Keratinocyte (primary cell): Measurements from ENCODE around the gene SF3A1.

Source experiments
- EZH2 ChIP-seq: IDR thresholded peaks from one replicate; pipeline ENCODE4 v1.6.1; 2012; ENCODE audit warnings: inconsistent platforms, mild to moderate bottlenecking, low read length, moderate library complexity
- TF ChIP-seq, protein P1 (sequence below), 3 experiments: IDR thresholded peaks in 1 of 3; conservative IDR thresholded peaks in 1 of 3; optimal IDR thresholded peaks in 1 of 3; 2 replicates in 2 of 3; 3 replicates in 1 of 3; pipeline versions ENCODE3 to v1.5.1; 2011; ENCODE audit warnings: low read length in 3 of 3, mild to moderate bottlenecking in 3 of 3, moderate library complexity in 2 of 3, control low read depth in 1 of 3, inconsistent platforms in 1 of 3; ENCODE audit not compliant: insufficient read depth in 2 of 3; ENCODE audit errors: extremely low read depth in 1 of 3

DNA sequence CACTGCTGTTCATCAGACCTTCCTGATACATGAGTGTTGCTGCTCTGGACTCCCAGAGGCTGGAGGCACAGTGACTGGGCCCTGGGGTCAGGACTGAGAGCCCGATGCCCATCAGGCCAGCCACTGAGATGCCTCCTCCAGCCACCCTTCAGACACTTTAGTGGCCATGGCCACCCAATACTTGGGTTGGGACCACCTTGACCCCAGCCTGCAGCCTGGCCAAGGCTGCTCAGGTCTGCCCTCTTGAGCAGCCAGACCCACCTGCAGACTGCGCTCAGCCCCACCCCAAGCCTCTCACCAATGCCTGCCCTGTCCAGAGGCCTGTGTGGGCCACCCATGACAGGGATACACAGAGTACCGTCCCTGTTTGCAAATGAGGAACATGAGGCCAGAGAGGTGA is 26.4 kb upstream of the SF3A1 start:
- TF ChIP-seq, protein P1, sequence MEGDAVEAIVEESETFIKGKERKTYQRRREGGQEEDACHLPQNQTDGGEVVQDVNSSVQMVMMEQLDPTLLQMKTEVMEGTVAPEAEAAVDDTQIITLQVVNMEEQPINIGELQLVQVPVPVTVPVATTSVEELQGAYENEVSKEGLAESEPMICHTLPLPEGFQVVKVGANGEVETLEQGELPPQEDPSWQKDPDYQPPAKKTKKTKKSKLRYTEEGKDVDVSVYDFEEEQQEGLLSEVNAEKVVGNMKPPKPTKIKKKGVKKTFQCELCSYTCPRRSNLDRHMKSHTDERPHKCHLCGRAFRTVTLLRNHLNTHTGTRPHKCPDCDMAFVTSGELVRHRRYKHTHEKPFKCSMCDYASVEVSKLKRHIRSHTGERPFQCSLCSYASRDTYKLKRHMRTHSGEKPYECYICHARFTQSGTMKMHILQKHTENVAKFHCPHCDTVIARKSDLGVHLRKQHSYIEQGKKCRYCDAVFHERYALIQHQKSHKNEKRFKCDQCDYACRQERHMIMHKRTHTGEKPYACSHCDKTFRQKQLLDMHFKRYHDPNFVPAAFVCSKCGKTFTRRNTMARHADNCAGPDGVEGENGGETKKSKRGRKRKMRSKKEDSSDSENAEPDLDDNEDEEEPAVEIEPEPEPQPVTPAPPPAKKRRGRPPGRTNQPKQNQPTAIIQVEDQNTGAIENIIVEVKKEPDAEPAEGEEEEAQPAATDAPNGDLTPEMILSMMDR (optimal IDR thresholded peaks at IDR 0.05 in 1 of 3, IDR thresholded peaks at IDR 0.05 in 1 of 3, conservative IDR thresholded peaks at IDR 0.05 in 1 of 3; ENCODE audit: extremely low read depth in 1 of 3, insufficient read depth in 2 of 3, low read length in 3 of 3), result no peak
- no peak for TF ChIP-seq EZH2
